Naive B cell (primary cell): ENCODE results near the gene AGRN. TPM values are rescaled to one million over a fixed set of nuclear protein-coding genes. Genes with fewer than 3 reads are reported as not detected.
"Not testable (repeated sequence)": the region's sequence is repeated elsewhere in the genome, so short reads cannot be mapped to it uniquely, and the experiment has no call there.

Experiments
- ATAC-seq, 2 donors: fragments of 150-1000 bp; cut with Tn5 transposase; 2 replicates each; pipeline ENCODE4 v1.10.0; 2021; ENCODE audit warnings: low read depth in 2 of 2, mild to moderate bottlenecking in 2 of 2, moderate library complexity in 2 of 2
- DNase-seq: peaks from one replicate; pipeline ENCODE4 v3.0.0; 2022
- H3K27ac Mint-ChIP-seq, 6 donors: one replicate each; pipeline ENCODE4 v1.8.0; 2020 to 2022; ENCODE audit warnings: mild to moderate bottlenecking in 6 of 6, mixed read lengths in 6 of 6, moderate library complexity in 5 of 6, inconsistent platforms in 2 of 6
- H3K27me3 Mint-ChIP-seq, 3 donors: one replicate each; pipeline ENCODE4 v1.8.0; 2021 to 2022; ENCODE audit warnings: mixed read lengths in 3 of 3, mild to moderate bottlenecking in 1 of 3
- H3K36me3 Mint-ChIP-seq, 2 donors: one replicate each; pipeline ENCODE4 v1.8.0; 2020 to 2022; ENCODE audit warnings: mixed read lengths in 2 of 2, inconsistent platforms in 1 of 2, mild to moderate bottlenecking in 1 of 2
- H3K4me1 Mint-ChIP-seq, 3 donors: one replicate each; pipeline ENCODE4 v1.8.0; 2020 to 2022; ENCODE audit warnings: mixed read lengths in 3 of 3, inconsistent platforms in 1 of 3, mild to moderate bottlenecking in 1 of 3, moderate library complexity in 1 of 3
- H3K4me3 Mint-ChIP-seq, 8 donors: one replicate each; pipeline ENCODE4 v1.8.0; 2020 to 2022; ENCODE audit warnings: mild to moderate bottlenecking in 8 of 8, mixed read lengths in 8 of 8, moderate library complexity in 8 of 8, inconsistent platforms in 2 of 8
- H3K9me3 Mint-ChIP-seq, 7 donors: one replicate each; pipeline ENCODE4 v1.8.0; 2020 to 2022; ENCODE audit warnings: mixed read lengths in 7 of 7, mild to moderate bottlenecking in 5 of 7, inconsistent platforms in 2 of 7, moderate library complexity in 1 of 7
- polyA plus RNA-seq, 6 donors: library from polyadenylated mRNA; unstranded; fragments of 300-500 nt; fragmentation: Illumina TruSeq; gene quantifications; one replicate each; pipeline ENCODE4 v1.2.3, GENCODE V29; 2021; ENCODE audit warnings: low read depth in 6 of 6

AGRN gene
- polyA plus RNA-seq, 6 donors from 2014 or later = 0.04 to 0.52 TPM; not detected in 4

GRCh38 chr1:1053022-1053421 is 33.1 kb downstream of the AGRN start:
- peaks cover 0 to 6% (median 2%) of the 10 kb centered on the region in 3 donors for H3K27me3 Mint-ChIP-seq
- peaks cover 0 to 5% (median 0%) of the 10 kb centered on the region in 7 donors for H3K9me3 Mint-ChIP-seq
- no peak overlapping the region for H3K4me3 Mint-ChIP-seq
- ATAC-seq (no peak), DNase-seq (no peak)
- no peak overlapping the region for H3K27ac Mint-ChIP-seq
- no peaks in the 10 kb centered on the region for H3K36me3 Mint-ChIP-seq
- peaks cover 0 to 9% (median under 1%) of the 10 kb centered on the region in 3 donors for H3K4me1 Mint-ChIP-seq

DNA sequence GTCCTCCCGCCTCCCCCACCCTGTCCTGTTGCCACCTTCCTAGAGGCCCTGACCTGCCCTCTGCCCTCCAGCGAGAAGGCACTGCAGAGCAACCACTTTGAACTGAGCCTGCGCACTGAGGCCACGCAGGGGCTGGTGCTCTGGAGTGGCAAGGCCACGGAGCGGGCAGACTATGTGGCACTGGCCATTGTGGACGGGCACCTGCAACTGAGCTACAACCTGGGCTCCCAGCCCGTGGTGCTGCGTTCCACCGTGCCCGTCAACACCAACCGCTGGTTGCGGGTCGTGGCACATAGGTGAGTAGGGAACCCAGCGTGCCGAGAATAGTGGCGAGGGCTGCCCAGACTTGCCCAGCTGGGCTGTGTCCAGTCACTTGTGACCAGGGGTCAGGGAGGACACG is 33.8 kb downstream of the AGRN start:
- no peaks in the 10 kb centered on the region for H3K36me3 Mint-ChIP-seq
- no peak for ATAC-seq
- H3K9me3 Mint-ChIP-seq = peaks cover 0 to 5% (median 0%) of the 10 kb centered on the region in 7 donors
- DNase-seq = no peak
- H3K4me3 Mint-ChIP-seq = no peak overlapping the region
- H3K27me3 Mint-ChIP-seq = peaks cover 0 to 13% (median 9%) of the 10 kb centered on the region in 3 donors
- H3K4me1 Mint-ChIP-seq = peaks cover 4 to 15% (median 7%) of the 10 kb centered on the region in 3 donors
- no peak overlapping the region for H3K27ac Mint-ChIP-seq

- Mint-ChIP-seq H3K27ac (no peak overlapping the region), H3K36me3 (no peaks in the 10 kb centered on the region), H3K4me3 (no peak overlapping the region), H3K27me3 (peaks cover 0 to 17% (median 13%) of the 10 kb centered on the region in 3 donors), H3K9me3 (peaks cover 0 to 5% (median 0%) of the 10 kb centered on the region in 7 donors), H3K4me1 (peaks cover 8 to 19% (median 10%) of the 10 kb centered on the region in 3 donors)
- ATAC-seq (no peak), DNase-seq (no peak)
Observed at GRCh38 chr1:1054099-1054700, 34.3 kb downstream of the AGRN start.

GRCh38 chr1:1054971-1055370 is 35.1 kb downstream of the AGRN start:
- no peak for DNase-seq
- Mint-ChIP-seq H3K27ac (no peak overlapping the region), H3K4me3 (no peak overlapping the region), H3K9me3 (peaks cover 0 to 5% (median 0%) of the 10 kb centered on the region in 7 donors), H3K36me3 (no peaks in the 10 kb centered on the region), H3K27me3 (peaks cover 0 to 18% (median 13%) of the 10 kb centered on the region in 3 donors), H3K4me1 (peaks cover 8 to 19% (median 11%) of the 10 kb centered on the region in 3 donors)
- ATAC-seq = no peak

GRCh38 chr1:1055841-1056736 is 36.2 kb downstream of the AGRN start:
- peaks cover 3 to 29% (median 23%) of the 10 kb centered on the region in 3 donors for H3K27me3 Mint-ChIP-seq
- H3K27ac Mint-ChIP-seq = peak overlapping the region in 1 of 6 donors; percentile 53
- peak overlapping the region in 2 of 8 donors; percentile 2 to 68 for H3K4me3 Mint-ChIP-seq
- peaks cover 13 to 18% (median 15%) of the 10 kb centered on the region in 3 donors for H3K4me1 Mint-ChIP-seq
- H3K9me3 Mint-ChIP-seq = peaks cover 0 to 5% (median 0%) of the 10 kb centered on the region in 7 donors
- H3K36me3 Mint-ChIP-seq = no peaks in the 10 kb centered on the region
- ATAC-seq = no peak
- no peak for DNase-seq

- peaks cover 10 to 18% (median 13%) of the 10 kb centered on the region in 3 donors for H3K4me1 Mint-ChIP-seq
- not testable (repeated sequence) for H3K36me3 Mint-ChIP-seq, H3K27ac Mint-ChIP-seq, DNase-seq, ATAC-seq, H3K9me3 Mint-ChIP-seq
- H3K27me3 Mint-ChIP-seq = peaks cover 3 to 43% (median 28%) of the 10 kb centered on the region in 3 donors
- H3K4me3 Mint-ChIP-seq = peak overlapping the region; percentile 3 to 80 (median 60)
Observed at GRCh38 chr1:1057769-1058087, 37.8 kb downstream of the AGRN start.

- no peak for DNase-seq
Observed at GRCh38 chr1:1058088-1058905, 38.4 kb downstream of the AGRN start.

GRCh38 chr1:1058921-1059493 is 39.1 kb downstream of the AGRN start:
- no peak for DNase-seq
- peak overlapping the region in 2 of 6 donors; percentile 13 to 44 for H3K27ac Mint-ChIP-seq
- peak; percentile 26 for ATAC-seq
- H3K27me3 Mint-ChIP-seq = peaks cover 3 to 51% (median 28%) of the 10 kb centered on the region in 3 donors
- H3K4me3 Mint-ChIP-seq = peak overlapping the region; percentile 76 to 90 (median 80)
- no peaks in the 10 kb centered on the region for H3K36me3 Mint-ChIP-seq
- peaks cover 10 to 20% (median 13%) of the 10 kb centered on the region in 3 donors for H3K4me1 Mint-ChIP-seq
- H3K9me3 Mint-ChIP-seq = no peaks in the 10 kb centered on the region

More at GRCh38 chr1:1058088-1058905, 38.4 kb downstream of the AGRN start:
- peak overlapping the region in 4 of 6 donors; percentile 13 to 90 (median 55) for H3K27ac Mint-ChIP-seq
- no peaks in the 10 kb centered on the region for H3K36me3 Mint-ChIP-seq
- ATAC-seq = no peak
- peaks cover 3 to 49% (median 28%) of the 10 kb centered on the region in 3 donors for H3K27me3 Mint-ChIP-seq
- no peaks in the 10 kb centered on the region for H3K9me3 Mint-ChIP-seq
- peak overlapping the region; percentile 76 to 90 (median 80) for H3K4me3 Mint-ChIP-seq
- peaks cover 10 to 18% (median 13%) of the 10 kb centered on the region in 3 donors for H3K4me1 Mint-ChIP-seq

DNA sequence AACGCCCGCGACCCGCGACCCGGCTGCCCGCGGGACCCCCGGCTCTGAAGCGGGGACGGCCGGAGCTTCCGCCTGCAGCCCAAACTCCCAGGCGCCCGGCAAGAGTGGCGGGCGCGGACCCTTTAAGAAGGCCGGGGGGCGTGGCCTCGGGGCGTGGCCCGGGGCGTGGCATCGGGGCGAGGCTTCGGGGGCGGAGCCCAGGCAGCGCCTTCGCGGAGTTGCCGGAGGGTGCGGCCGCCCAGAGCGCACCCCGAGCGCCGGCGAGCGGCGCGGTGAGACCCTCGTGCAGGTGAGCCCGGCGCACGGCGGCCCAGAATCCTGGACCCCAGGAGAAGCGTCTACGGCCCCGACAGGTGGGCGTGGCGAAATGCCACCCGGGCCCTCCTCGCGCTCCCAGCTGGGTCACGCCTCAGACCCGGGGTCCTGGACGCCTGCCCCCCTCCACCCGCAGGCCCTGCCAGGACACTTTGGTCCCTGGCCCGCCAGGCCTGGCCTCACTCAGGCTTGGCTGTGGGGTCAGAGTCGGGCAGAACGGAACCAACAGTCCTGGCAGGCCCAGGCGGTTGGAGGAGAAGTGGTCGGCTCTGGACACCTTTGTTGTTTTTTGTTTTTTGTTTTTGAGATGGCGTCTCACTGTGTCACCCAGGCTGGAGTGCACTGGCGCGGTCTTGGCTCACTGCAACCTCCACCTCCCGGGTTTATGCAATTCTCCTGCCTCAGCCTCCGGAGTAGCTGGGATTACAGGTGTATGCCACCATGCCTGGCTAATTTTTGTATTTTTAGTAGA is 39.8 kb downstream of the AGRN start:
- peaks cover 3 to 56% (median 28%) of the 10 kb centered on the region in 3 donors for H3K27me3 Mint-ChIP-seq
- no peak overlapping the region for H3K27ac Mint-ChIP-seq
- H3K4me1 Mint-ChIP-seq = peaks cover 10 to 23% (median 13%) of the 10 kb centered on the region in 3 donors
- peak overlapping the region in 7 of 8 donors; percentile 38 to 82 (median 65) for H3K4me3 Mint-ChIP-seq
- no peaks in the 10 kb centered on the region for H3K9me3 Mint-ChIP-seq
- ATAC-seq (peak; percentile 69 to 82), DNase-seq (peak; percentile 93)
- no peaks in the 10 kb centered on the region for H3K36me3 Mint-ChIP-seq

DNA sequence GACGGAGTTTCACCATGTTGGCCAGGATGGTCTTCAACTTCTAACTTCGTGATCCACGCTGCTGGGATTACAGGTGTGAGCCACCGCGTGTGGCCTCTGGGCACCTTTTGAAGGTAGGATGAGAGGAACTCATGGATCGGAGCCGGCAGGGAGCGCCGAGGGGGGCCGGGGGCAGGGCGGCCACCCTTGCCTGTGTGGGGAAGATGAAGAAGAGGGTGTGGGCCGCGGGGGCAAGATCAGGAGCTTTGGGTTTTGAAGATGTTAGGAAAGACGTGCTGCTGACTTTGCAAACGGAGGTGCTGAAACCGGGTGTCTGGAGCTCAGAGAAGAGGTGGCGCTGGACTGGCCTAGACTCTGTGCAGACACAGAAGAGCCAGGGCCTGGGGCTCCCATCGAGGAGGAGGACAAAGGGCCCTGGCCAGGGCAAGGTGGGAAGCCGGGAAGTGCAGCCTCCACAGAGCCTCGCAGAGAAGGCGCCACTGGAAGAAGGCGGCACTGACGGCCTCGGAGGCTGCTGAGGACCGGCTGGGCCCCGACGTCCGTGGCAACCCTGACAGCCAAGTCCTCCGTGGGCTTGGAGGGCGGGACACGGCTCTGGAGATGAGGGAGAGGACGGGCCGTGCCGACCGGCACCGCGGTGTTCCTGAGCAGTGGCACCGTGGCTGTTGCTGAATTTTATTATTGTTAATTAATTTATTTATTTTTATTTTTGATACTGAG is 40.5 kb downstream of the AGRN start:
- peak overlapping the region in 7 of 8 donors; percentile 38 to 82 (median 65) for H3K4me3 Mint-ChIP-seq
- H3K9me3 Mint-ChIP-seq = no peaks in the 10 kb centered on the region
- ATAC-seq (no peak), DNase-seq (no peak)
- peaks cover 10 to 23% (median 13%) of the 10 kb centered on the region in 3 donors for H3K4me1 Mint-ChIP-seq
- peak overlapping the region in 1 of 6 donors; percentile 12 for H3K27ac Mint-ChIP-seq
- peaks cover 3 to 56% (median 28%) of the 10 kb centered on the region in 3 donors for H3K27me3 Mint-ChIP-seq
- H3K36me3 Mint-ChIP-seq = no peaks in the 10 kb centered on the region

DNA sequence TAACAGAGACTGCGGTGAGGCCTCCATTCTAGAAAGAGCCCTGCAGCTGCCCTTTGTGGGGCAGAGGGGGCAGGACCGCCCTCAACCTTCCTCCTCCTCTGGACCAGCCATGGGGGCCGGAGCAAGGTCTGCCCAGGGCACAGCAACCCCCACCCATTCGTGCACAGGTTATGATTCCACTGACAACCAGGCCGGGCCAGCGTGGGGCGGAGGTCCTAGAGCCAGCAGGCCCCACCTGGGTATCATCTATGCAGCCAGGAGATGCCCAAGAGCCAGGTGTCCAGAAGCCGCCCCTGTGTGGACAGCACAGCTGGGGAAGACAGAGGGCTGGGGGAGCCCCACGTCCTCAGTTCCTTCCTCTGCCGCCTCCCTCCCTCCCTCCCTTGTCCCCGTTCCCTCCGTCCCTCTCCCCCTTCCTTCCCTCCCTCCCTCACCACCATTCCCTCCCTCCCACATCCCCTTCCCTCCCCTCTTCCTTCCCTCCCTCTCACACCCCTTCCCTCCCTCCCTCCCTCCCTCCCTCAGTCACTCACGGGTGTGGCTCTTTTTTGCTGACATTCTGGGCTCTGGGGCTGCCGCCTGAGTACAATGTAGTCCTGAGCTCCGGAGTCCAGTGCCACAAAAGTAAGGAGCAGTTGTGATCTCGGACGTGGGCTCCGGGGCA is 41.9 kb downstream of the AGRN start:
- no peaks in the 10 kb centered on the region for H3K9me3 Mint-ChIP-seq
- H3K36me3 Mint-ChIP-seq = no peaks in the 10 kb centered on the region
- DNase-seq (no peak), ATAC-seq (no peak)
- H3K4me3 Mint-ChIP-seq = peak overlapping the region in 1 of 8 donors; percentile 56
- H3K27ac Mint-ChIP-seq = no peak overlapping the region
- H3K4me1 Mint-ChIP-seq = peaks cover 10 to 23% (median 13%) of the 10 kb centered on the region in 3 donors
- H3K27me3 Mint-ChIP-seq = peaks cover 3 to 56% (median 28%) of the 10 kb centered on the region in 3 donors
